ENCODE measurements around the gene TMEM100.
"Not testable (repeated sequence)": the region's sequence is repeated elsewhere in the genome, so short reads cannot be mapped to it uniquely, and the experiment has no call there.

The TMEM100 gene

GRCh38 chr17:55683550-55684315, 38.9 kb downstream of the TMEM100 start:
- no peak for DNase-seq

- DNase-seq, result no peak
Measured at GRCh38 chr17:55681342-55681700, 41.3 kb downstream of the TMEM100 start.

- DNase-seq, result no peak
Measured at GRCh38 chr17:55680686-55681341, 41.9 kb downstream of the TMEM100 start.

- DNase-seq, result no peak
Measured at GRCh38 chr17:55677446-55677845, 45.2 kb downstream of the TMEM100 start.

- DNase-seq, result no peak
Measured at GRCh38 chr17:55676274-55676673, 46.4 kb downstream of the TMEM100 start.

- no peak for DNase-seq
Measured at GRCh38 chr17:55673743-55674506, 48.7 kb downstream of the TMEM100 start.

- DNase-seq, result no peak
Measured at GRCh38 chr17:55672585-55673501, 49.8 kb downstream of the TMEM100 start.

- DNase-seq, result not testable (repeated sequence)
Measured at GRCh38 chr17:55672010-55672409, 50.7 kb downstream of the TMEM100 start.
